Stomach (tissue), 9 donors: ENCODE measurements around the gene TBC1D4. TPM values are rescaled to one million over a fixed set of nuclear protein-coding genes. Genes with fewer than 3 reads are reported as not detected.

ENCODE experiments used
- DNase-seq, 2 donors: peaks; one replicate each; pipeline versions ENCODE4 v3.0.0 to v3.0.0-alpha.2; 2013 to 2019
- H3K27ac ChIP-seq, 5 donors: fragments of 200-600 bp in 4 of 5; sonication (generic) in 4 of 5; one replicate each; pipeline ENCODE4 v1.5.1; 2013 to 2019; ENCODE audit warnings: mild to moderate bottlenecking in 1 of 5, moderate library complexity in 1 of 5
- H3K27me3 ChIP-seq, 3 donors: fragments of 200-600 bp; sonication (generic); one replicate each; pipeline ENCODE4 v1.5.1; 2017 to 2019; ENCODE audit warnings: mixed run types in 1 of 3
- H3K36me3 ChIP-seq, 4 donors: fragments of 200-600 bp; sonication (generic); 1 replicate in 3 of 4; 2 replicates in 1 of 4; pipeline ENCODE4 v1.5.1; 2016 to 2019
- H3K4me1 ChIP-seq, 4 donors: fragments of 200-600 bp; sonication (generic); one replicate each; pipeline ENCODE4 v1.5.1; 2016 to 2019
- H3K4me3 ChIP-seq, 4 donors: fragments of 200-600 bp; sonication (generic) in 3 of 4; one replicate each; pipeline ENCODE4 v1.5.1; 2016 to 2019; ENCODE audit warnings: mild to moderate bottlenecking in 1 of 4
- H3K9me3 ChIP-seq, 4 donors: fragments of 200-600 bp; sonication (generic); one replicate each; pipeline ENCODE4 v1.5.1; 2016 to 2019
- EP300 ChIP-seq: sonication (generic); formaldehyde crosslinking; IDR thresholded peaks from one replicate; pipeline ENCODE4 v1.6.1; 2017; ENCODE audit warnings: antibody characterized with exemption
- POLR2A ChIP-seq, 4 donors: fragments of 450-650 bp; IDR thresholded peaks; one replicate each; pipeline ENCODE4 v1.6.1; 2016; ENCODE audit warnings: antibody characterized with exemption in 4 of 4, control low read depth in 2 of 4, mild to moderate bottlenecking in 1 of 4, moderate library complexity in 1 of 4
- POLR2AphosphoS5 ChIP-seq, 3 donors: sonication (generic); formaldehyde crosslinking; IDR thresholded peaks; one replicate each; pipeline ENCODE4 v1.6.1; 2016; ENCODE audit warnings: antibody characterized with exemption in 3 of 3
- WGBS, 5 donors: extraction: QIAGEN DNeasy Blood & Tissue Kit in 3 of 5; methylation state at CpG; one replicate each; pipeline versions ENCODE4 v1.1.5 to v1.1.7; 2013 to 2018; 5-methylcytosine and 5-hydroxymethylcytosine counted together
- intact Hi-C: fragments of 100-400 bp; cut with DNase I; formaldehyde crosslinking; loops from one replicate; pipeline ENCODE4 v1.15.1; 2023; ENCODE audit warnings: low total_unique reads
- polyA plus RNA-seq, 3 donors: library from polyadenylated mRNA; stranded (reverse); fragments of 200-250 nt; gene quantifications; one replicate each; pipeline ENCODE4 v1.2.3, GENCODE V29; 2013
- total RNA-seq, 5 donors: library from RNA; depleted of rRNA; stranded (reverse); fragments of >200 nt; gene quantifications; one replicate each; pipeline versions ENCODE4 v1.1.0 to v1.2.3, GENCODE V29; 2014 to 2016
- TF ChIP-seq, protein P1 (sequence below), 7 experiments: fragments of 450-650 bp in 4 of 7; fragments of 200-600 bp in 3 of 7; sonication (generic) in 3 of 7; IDR thresholded peaks; one replicate each; pipeline ENCODE4 v1.5.1; 2016 to 2019; ENCODE audit warnings: antibody characterized with exemption in 7 of 7, control low read depth in 2 of 7, mild to moderate bottlenecking in 1 of 7
- donor health status: healthy with polysubstance abuse.
- donor health status: Bipolar disorder and iron deficiency.
- donor health status: healthy.

Gene TBC1D4
- total and polyA plus RNA-seq, 8 donors = 4.9 to 47.8 (median 27.3) TPM

DNA sequence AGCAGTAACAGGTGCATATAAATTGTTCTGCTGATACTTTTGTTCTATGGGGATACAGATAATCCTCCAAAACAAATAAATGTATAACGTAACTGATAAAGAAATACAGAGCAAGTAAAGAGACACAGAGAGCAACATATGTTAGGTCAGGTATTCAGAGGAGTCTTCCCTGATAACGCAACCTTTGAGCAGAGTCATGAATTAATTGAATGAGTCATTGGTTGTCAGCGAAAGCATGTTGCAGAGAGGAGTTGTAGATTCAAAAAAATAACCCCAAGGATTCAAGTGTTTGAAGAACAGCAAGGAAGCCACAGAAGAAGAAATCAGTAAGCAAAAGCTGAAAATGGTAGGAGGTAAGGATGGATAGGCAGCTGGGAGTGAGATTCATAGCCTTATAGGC, 245.2 kb downstream of the TBC1D4 start:
- H3K4me1 ChIP-seq = no peaks in the 10 kb centered on the region
- peaks cover 0 to 5% (median 0%) of the 10 kb centered on the region in 4 donors for H3K9me3 ChIP-seq
- no peak for DNase-seq
- 69 to 83% (median 74%) methylated on average over 3 of the region's 3 CpGs for WGBS, 5 donors
- no peaks in the 10 kb centered on the region for H3K36me3 ChIP-seq
- no peaks in the 10 kb centered on the region for H3K27me3 ChIP-seq
- intact Hi-C loops = no loop called here
- TF ChIP-seq POLR2AphosphoS5 (IDR thresholded peaks at IDR 0.05) = no peak
- no peak for TF ChIP-seq POLR2A (IDR thresholded peaks at IDR 0.05)
- TF ChIP-seq EP300 = no peak
- TF ChIP-seq, protein P1, sequence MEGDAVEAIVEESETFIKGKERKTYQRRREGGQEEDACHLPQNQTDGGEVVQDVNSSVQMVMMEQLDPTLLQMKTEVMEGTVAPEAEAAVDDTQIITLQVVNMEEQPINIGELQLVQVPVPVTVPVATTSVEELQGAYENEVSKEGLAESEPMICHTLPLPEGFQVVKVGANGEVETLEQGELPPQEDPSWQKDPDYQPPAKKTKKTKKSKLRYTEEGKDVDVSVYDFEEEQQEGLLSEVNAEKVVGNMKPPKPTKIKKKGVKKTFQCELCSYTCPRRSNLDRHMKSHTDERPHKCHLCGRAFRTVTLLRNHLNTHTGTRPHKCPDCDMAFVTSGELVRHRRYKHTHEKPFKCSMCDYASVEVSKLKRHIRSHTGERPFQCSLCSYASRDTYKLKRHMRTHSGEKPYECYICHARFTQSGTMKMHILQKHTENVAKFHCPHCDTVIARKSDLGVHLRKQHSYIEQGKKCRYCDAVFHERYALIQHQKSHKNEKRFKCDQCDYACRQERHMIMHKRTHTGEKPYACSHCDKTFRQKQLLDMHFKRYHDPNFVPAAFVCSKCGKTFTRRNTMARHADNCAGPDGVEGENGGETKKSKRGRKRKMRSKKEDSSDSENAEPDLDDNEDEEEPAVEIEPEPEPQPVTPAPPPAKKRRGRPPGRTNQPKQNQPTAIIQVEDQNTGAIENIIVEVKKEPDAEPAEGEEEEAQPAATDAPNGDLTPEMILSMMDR (IDR thresholded peaks at IDR 0.05) = no peak
- no peak overlapping the region for H3K27ac ChIP-seq
- no peak overlapping the region for H3K4me3 ChIP-seq

Other genes starting within 250 kb of the TBC1D4 start
- gene COMMD6, start 55.7 kb upstream of the TBC1D4 start, total RNA-seq = 100 to 1,000 TPM in 2 of 5 donors, 10 to 100 TPM in 3; 15.4 to 372 (median 71.2) TPM
- gene COMMD6, start 55.7 kb upstream of the TBC1D4 start, polyA plus RNA-seq = 100 to 1,000 TPM; 132 to 232 (median 172) TPM
- 10 to 100 TPM in 2 of 5 donors, 1 to 10 TPM in 2, not detected in 1; 4.1 to 23.9 (median 10.9) TPM for gene UCHL3, start 67.6 kb upstream of the TBC1D4 start, total RNA-seq
- gene UCHL3, start 67.6 kb upstream of the TBC1D4 start, polyA plus RNA-seq = 10 to 100 TPM; 38.8 to 42.2 (median 41.7) TPM
- 100 to 1,000 TPM in 3 of 5 donors, 10 to 100 TPM in 2; 65.9 to 214 (median 143) TPM for gene LMO7, start 154.2 kb upstream of the TBC1D4 start, total RNA-seq
- gene LMO7, start 154.2 kb upstream of the TBC1D4 start, polyA plus RNA-seq = 10 to 100 TPM; 17.1 to 42.8 (median 23.3) TPM